HEK293 (cell line): ENCODE data around the gene VTN.

Experiments used
- CTCF ChIA-PET: fragments of 350-600 bp; formaldehyde crosslinking; extraction: SDS; loops from one replicate; lab custom pipeline; 2021; ENCODE audit warnings: antibody characterized with exemption; lab: Yijun Ruan, JAX
- POLR2A ChIA-PET: fragments of 300-600 bp; formaldehyde crosslinking; extraction: SDS; loops from one replicate; lab custom pipeline; 2020; ENCODE audit warnings: antibody characterized with exemption, inconsistent platforms; lab: Yijun Ruan, JAX
- H3K27ac ChIP-seq: fragments of 200-500 bp; sonication (Bioruptor generic); 2 replicates; pipeline ENCODE4 v1.5.1; 2014; ENCODE audit warnings: low read depth, low read length, control low read depth, inconsistent platforms; ENCODE audit errors: extremely low read depth
- H3K36me3 ChIP-seq, 2 experiments: fragments of 200-500 bp in 1 of 2; sonication (Bioruptor generic) in 1 of 2; 1 replicate in 1 of 2; 2 replicates in 1 of 2; pipeline ENCODE4 v1.5.1; 2014 to 2017; ENCODE audit warnings: inconsistent platforms in 2 of 2, low read length in 2 of 2; ENCODE audit not compliant: control insufficient read depth in 2 of 2, insufficient read depth in 1 of 2
- H3K4me1 ChIP-seq: fragments of 200-500 bp; sonication (Bioruptor generic); 2 replicates; pipeline ENCODE4 v1.5.1; 2014; ENCODE audit warnings: mild to moderate bottlenecking, low read length, inconsistent platforms; ENCODE audit not compliant: control insufficient read depth, insufficient read depth
- H3K4me3 ChIP-seq: 2 replicates; pipeline ENCODE4 v1.5.1; 2011; ENCODE audit warnings: low read depth, mild to moderate bottlenecking, control low read depth, low read length, moderate library complexity
- H3K9me3 ChIP-seq: fragments of 200-500 bp; sonication (Bioruptor generic); 2 replicates; pipeline ENCODE4 v1.5.1; 2014; ENCODE audit warnings: low read depth, low read length, inconsistent platforms; ENCODE audit not compliant: control insufficient read depth, insufficient read depth
- AEBP2 ChIP-seq: fragments of 450-650 bp; formaldehyde crosslinking; IDR thresholded peaks from 2 replicates; pipeline ENCODE4 v1.5.1; 2016; ENCODE audit warnings: missing biosample characterization, missing genetic modification characterization, borderline replicate concordance
- BCL11A ChIP-seq: fragments of 450-650 bp; formaldehyde crosslinking; IDR thresholded peaks from 2 replicates; pipeline ENCODE4 v1.5.1; 2016; ENCODE audit warnings: low read depth, missing biosample characterization, missing genetic modification characterization
- SETDB1 ChIP-seq: IDR thresholded peaks from one replicate; pipeline ENCODE4 v1.6.1; 2017; ENCODE audit warnings: mild to moderate bottlenecking, low read length, moderate library complexity, mixed read lengths; ENCODE audit not compliant: insufficient read length
- WT1 ChIP-seq: fragments of 450-650 bp; formaldehyde crosslinking; IDR thresholded peaks from 2 replicates; pipeline ENCODE4 v1.5.1; 2016; ENCODE audit warnings: missing biosample characterization, missing genetic modification characterization
- ZBTB10 ChIP-seq: fragments of 450-650 bp; formaldehyde crosslinking; IDR thresholded peaks from 2 replicates; pipeline ENCODE4 v1.5.1; 2016; ENCODE audit warnings: missing biosample characterization, missing genetic modification characterization
- ZBTB7A ChIP-seq: fragments of 450-650 bp; formaldehyde crosslinking; IDR thresholded peaks from 2 replicates; pipeline ENCODE4 v1.5.1; 2016; ENCODE audit warnings: low read depth, missing biosample characterization, missing genetic modification characterization
- ZEB2 ChIP-seq: fragments of 450-650 bp; formaldehyde crosslinking; IDR thresholded peaks from 2 replicates; pipeline ENCODE4 v1.5.1; 2016; ENCODE audit warnings: missing biosample characterization, missing genetic modification characterization
- ZNF114 ChIP-seq: fragments of 450-650 bp; formaldehyde crosslinking; IDR thresholded peaks from 2 replicates; pipeline ENCODE4 v1.5.0; 2017; ENCODE audit warnings: missing biosample characterization, missing genetic modification characterization
- ZNF202 ChIP-seq: fragments of 450-650 bp; formaldehyde crosslinking; IDR thresholded peaks from 2 replicates; pipeline ENCODE4 v1.5.1; 2016; ENCODE audit warnings: missing biosample characterization, missing genetic modification characterization, borderline replicate concordance
- ZNF292 ChIP-seq: fragments of 450-650 bp; formaldehyde crosslinking; IDR thresholded peaks from 2 replicates; pipeline ENCODE4 v1.5.1; 2016; ENCODE audit warnings: low read depth, missing biosample characterization, missing genetic modification characterization, borderline replicate concordance
- ZNF426 ChIP-seq: fragments of 450-650 bp; formaldehyde crosslinking; IDR thresholded peaks from 2 replicates; pipeline ENCODE4 v1.5.1; 2017; ENCODE audit warnings: missing biosample characterization, missing genetic modification characterization, mild to moderate bottlenecking, inconsistent platforms, moderate library complexity
- ZNF488 ChIP-seq: fragments of 450-650 bp; formaldehyde crosslinking; IDR thresholded peaks from 2 replicates; pipeline ENCODE4 v1.5.1; 2016; ENCODE audit warnings: missing biosample characterization, missing genetic modification characterization
- ZNF600 ChIP-seq: fragments of 450-650 bp; formaldehyde crosslinking; IDR thresholded peaks from 2 replicates; pipeline ENCODE4 v1.5.1; 2016; ENCODE audit warnings: missing biosample characterization, missing genetic modification characterization
- ZNF610 ChIP-seq: fragments of 450-650 bp; formaldehyde crosslinking; IDR thresholded peaks from 2 replicates; pipeline ENCODE4 v1.5.1; 2016; ENCODE audit warnings: missing biosample characterization, missing genetic modification characterization, borderline replicate concordance
- ZNF621 ChIP-seq: fragments of 450-650 bp; formaldehyde crosslinking; IDR thresholded peaks from 2 replicates; pipeline ENCODE4 v1.5.1; 2017; ENCODE audit warnings: missing biosample characterization, missing genetic modification characterization
- ZNF670 ChIP-seq: fragments of 450-650 bp; formaldehyde crosslinking; IDR thresholded peaks from 2 replicates; pipeline ENCODE4 v1.5.1; 2016; ENCODE audit warnings: missing biosample characterization, missing genetic modification characterization, low read depth
- ZNF677 ChIP-seq: fragments of 450-650 bp; IDR thresholded peaks from 2 replicates; pipeline ENCODE4 v1.5.0; 2018; ENCODE audit warnings: missing biosample characterization, mild to moderate bottlenecking, missing genetic modification characterization, moderate library complexity
- TF ChIP-seq, protein P1 (sequence below): fragments of 450-650 bp; formaldehyde crosslinking; IDR thresholded peaks from 2 replicates; pipeline ENCODE4 v1.5.1; 2016; ENCODE audit warnings: missing biosample characterization, missing genetic modification characterization
- TF ChIP-seq, protein P2 (sequence below): fragments of 450-650 bp; formaldehyde crosslinking; IDR thresholded peaks from 2 replicates; pipeline ENCODE4 v1.5.1; 2016; ENCODE audit warnings: missing biosample characterization, missing genetic modification characterization
- TF ChIP-seq, protein P3 (sequence below): fragments of 450-650 bp; formaldehyde crosslinking; IDR thresholded peaks from 2 replicates; pipeline ENCODE4; 2016; ENCODE audit warnings: missing biosample characterization, missing genetic modification characterization
- TF ChIP-seq, protein P4 (sequence below): fragments of 450-650 bp; formaldehyde crosslinking; IDR thresholded peaks from 2 replicates; pipeline ENCODE4 v1.5.1; 2016; ENCODE audit warnings: missing biosample characterization, missing genetic modification characterization

Gene VTN

GRCh38 chr17:28404812-28405570 is 34.9 kb upstream of the VTN start (continued):
- TF ChIP-seq ZNF600 (tag by site-specific recombination): peak; percentile 57; the same call in 1 of the 2 replicates

GRCh38 chr17:28404461-28404811 is 34.3 kb upstream of the VTN start:
- ChIA-PET POLR2A (interaction anchor here (1.2 to 2.0 kb wide), 6 partner anchors 10 to 47 kb away, joined by 3 to 11 read pairs (median 9); partner anchors contain the start of genes POLDIP2, SARM1 and VTN), CTCF (interaction anchor here (1.1 to 4.4 kb wide), 3 partner anchors 10 to 89 kb away, joined by 3 to 34 read pairs (median 5); no protein-coding TSS in a partner anchor)
- no peaks in the 10 kb centered on the region for H3K4me1 ChIP-seq

More at GRCh38 chr17:28404461-28404811, 34.3 kb upstream of the VTN start:
- Histone ChIP-seq H3K27ac (no peak overlapping the region), H3K9me3 (no peaks in the 10 kb centered on the region), H3K4me3 (no peak overlapping the region), H3K36me3 (peaks cover 4 to 51% of the 10 kb centered on the region in 2 experiments; a peak in 1 of 3 replicates)
- TF ChIP-seq ZNF426 (tag by site-specific recombination) (no peak), ZBTB7A (tag by site-specific recombination) (no peak), ZNF677 (tag by site-specific recombination) (no peak), ZNF114 (tag by site-specific recombination) (no peak), ZEB2 (tag by site-specific recombination) (no peak), ZBTB10 (tag by site-specific recombination) (no peak), ZNF670 (tag by site-specific recombination) (no peak), SETDB1 (no peak), BCL11A (tag by site-specific recombination) (no peak), AEBP2 (tag by site-specific recombination) (no peak), ZNF202 (tag by site-specific recombination) (no peak), ZNF610 (no peak), ZNF621 (tag by site-specific recombination) (no peak), ZNF292 (tag by site-specific recombination) (no peak), ZNF488 (tag by site-specific recombination) (no peak), WT1 (tag by site-specific recombination) (no peak)
- TF ChIP-seq, protein P1, sequence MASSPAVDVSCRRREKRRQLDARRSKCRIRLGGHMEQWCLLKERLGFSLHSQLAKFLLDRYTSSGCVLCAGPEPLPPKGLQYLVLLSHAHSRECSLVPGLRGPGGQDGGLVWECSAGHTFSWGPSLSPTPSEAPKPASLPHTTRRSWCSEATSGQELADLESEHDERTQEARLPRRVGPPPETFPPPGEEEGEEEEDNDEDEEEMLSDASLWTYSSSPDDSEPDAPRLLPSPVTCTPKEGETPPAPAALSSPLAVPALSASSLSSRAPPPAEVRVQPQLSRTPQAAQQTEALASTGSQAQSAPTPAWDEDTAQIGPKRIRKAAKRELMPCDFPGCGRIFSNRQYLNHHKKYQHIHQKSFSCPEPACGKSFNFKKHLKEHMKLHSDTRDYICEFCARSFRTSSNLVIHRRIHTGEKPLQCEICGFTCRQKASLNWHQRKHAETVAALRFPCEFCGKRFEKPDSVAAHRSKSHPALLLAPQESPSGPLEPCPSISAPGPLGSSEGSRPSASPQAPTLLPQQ (tag by site-specific recombination): no peak
- TF ChIP-seq, protein P2, sequence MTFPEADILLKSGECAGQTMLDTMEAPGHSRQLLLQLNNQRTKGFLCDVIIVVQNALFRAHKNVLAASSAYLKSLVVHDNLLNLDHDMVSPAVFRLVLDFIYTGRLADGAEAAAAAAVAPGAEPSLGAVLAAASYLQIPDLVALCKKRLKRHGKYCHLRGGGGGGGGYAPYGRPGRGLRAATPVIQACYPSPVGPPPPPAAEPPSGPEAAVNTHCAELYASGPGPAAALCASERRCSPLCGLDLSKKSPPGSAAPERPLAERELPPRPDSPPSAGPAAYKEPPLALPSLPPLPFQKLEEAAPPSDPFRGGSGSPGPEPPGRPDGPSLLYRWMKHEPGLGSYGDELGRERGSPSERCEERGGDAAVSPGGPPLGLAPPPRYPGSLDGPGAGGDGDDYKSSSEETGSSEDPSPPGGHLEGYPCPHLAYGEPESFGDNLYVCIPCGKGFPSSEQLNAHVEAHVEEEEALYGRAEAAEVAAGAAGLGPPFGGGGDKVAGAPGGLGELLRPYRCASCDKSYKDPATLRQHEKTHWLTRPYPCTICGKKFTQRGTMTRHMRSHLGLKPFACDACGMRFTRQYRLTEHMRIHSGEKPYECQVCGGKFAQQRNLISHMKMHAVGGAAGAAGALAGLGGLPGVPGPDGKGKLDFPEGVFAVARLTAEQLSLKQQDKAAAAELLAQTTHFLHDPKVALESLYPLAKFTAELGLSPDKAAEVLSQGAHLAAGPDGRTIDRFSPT (tag by site-specific recombination): no peak
- TF ChIP-seq, protein P3, sequence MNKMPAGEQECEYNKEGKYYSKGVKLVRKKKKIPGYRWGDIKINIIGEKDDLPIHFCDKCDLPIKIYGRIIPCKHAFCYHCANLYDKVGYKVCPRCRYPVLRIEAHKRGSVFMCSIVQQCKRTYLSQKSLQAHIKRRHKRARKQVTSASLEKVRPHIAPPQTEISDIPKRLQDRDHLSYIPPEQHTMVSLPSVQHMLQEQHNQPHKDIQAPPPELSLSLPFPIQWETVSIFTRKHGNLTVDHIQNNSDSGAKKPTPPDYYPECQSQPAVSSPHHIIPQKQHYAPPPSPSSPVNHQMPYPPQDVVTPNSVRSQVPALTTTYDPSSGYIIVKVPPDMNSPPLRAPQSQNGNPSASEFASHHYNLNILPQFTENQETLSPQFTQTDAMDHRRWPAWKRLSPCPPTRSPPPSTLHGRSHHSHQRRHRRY (tag by site-specific recombination): no peak
- TF ChIP-seq, protein P4, sequence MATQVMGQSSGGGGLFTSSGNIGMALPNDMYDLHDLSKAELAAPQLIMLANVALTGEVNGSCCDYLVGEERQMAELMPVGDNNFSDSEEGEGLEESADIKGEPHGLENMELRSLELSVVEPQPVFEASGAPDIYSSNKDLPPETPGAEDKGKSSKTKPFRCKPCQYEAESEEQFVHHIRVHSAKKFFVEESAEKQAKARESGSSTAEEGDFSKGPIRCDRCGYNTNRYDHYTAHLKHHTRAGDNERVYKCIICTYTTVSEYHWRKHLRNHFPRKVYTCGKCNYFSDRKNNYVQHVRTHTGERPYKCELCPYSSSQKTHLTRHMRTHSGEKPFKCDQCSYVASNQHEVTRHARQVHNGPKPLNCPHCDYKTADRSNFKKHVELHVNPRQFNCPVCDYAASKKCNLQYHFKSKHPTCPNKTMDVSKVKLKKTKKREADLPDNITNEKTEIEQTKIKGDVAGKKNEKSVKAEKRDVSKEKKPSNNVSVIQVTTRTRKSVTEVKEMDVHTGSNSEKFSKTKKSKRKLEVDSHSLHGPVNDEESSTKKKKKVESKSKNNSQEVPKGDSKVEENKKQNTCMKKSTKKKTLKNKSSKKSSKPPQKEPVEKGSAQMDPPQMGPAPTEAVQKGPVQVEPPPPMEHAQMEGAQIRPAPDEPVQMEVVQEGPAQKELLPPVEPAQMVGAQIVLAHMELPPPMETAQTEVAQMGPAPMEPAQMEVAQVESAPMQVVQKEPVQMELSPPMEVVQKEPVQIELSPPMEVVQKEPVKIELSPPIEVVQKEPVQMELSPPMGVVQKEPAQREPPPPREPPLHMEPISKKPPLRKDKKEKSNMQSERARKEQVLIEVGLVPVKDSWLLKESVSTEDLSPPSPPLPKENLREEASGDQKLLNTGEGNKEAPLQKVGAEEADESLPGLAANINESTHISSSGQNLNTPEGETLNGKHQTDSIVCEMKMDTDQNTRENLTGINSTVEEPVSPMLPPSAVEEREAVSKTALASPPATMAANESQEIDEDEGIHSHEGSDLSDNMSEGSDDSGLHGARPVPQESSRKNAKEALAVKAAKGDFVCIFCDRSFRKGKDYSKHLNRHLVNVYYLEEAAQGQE (tag by site-specific recombination): no peak
